OCI-LY3 (cell line): ENCODE results near the gene TBATA.
A peak's percentile ranks its signal among the peaks of the same experiment; 100 is the strongest.

Source experiments
- H2AFZ ChIP-seq: fragments of 200-600, 300-600 bp; shearing (Covaris generic); 2 replicates; pipeline ENCODE4 v1.6.0; 2014; ENCODE audit warnings: antibody characterized with exemption, low read depth, low read length
- H3K27ac ChIP-seq: fragments of 200-600, 300-600 bp; sonication (generic); 2 replicates; pipeline ENCODE4 v1.5.1; 2014; ENCODE audit warnings: mild to moderate bottlenecking, low read length, moderate library complexity, mixed read lengths
- H3K27me3 ChIP-seq: fragments of 200-600, 300-600 bp; sonication (generic); 2 replicates; pipeline ENCODE4 v1.6.1; 2014; ENCODE audit warnings: low read depth, low read length, mixed read lengths
- H3K36me3 ChIP-seq: fragments of 200-600, 300-600 bp; sonication (generic); replicated peaks from 2 replicates; pipeline ENCODE3; 2014; ENCODE audit warnings: low read depth, low read length, mixed read lengths
- H3K4me1 ChIP-seq: fragments of 300-600, 200-600 bp; sonication (generic); 2 replicates; pipeline ENCODE4 v1.6.1; 2014; ENCODE audit warnings: low read length, mixed read lengths
- H3K4me2 ChIP-seq: fragments of 200-600, 300-600 bp; sonication (generic); 2 replicates; pipeline ENCODE4 v1.6.1; 2014; ENCODE audit warnings: low read length, mixed read lengths
- H3K4me3 ChIP-seq: fragments of 300-600, 200-600 bp; sonication (generic); 2 replicates; pipeline ENCODE4 v1.5.1; 2014; ENCODE audit warnings: antibody characterized with exemption, mild to moderate bottlenecking, low read length, moderate library complexity
- H3K79me2 ChIP-seq: fragments of 300-600, 200-600 bp; shearing (Covaris generic); 2 replicates; pipeline ENCODE4 v1.6.1; 2014; ENCODE audit warnings: mild to moderate bottlenecking, low read length, mixed read lengths
- H3K9ac ChIP-seq: fragments of 300-600, 200-600 bp; shearing (Covaris generic); 2 replicates; pipeline ENCODE4 v1.6.0; 2014; ENCODE audit warnings: mild to moderate bottlenecking, low read length, moderate library complexity
- H3K9me3 ChIP-seq: fragments of 200-600, 300-600 bp; shearing (Covaris generic); 2 replicates; pipeline ENCODE4 v1.6.1; 2014; ENCODE audit warnings: low read length, mixed read lengths; ENCODE audit not compliant: insufficient read depth
- H4K20me1 ChIP-seq: fragments of 200-600, 300-600 bp; sonication (generic); 2 replicates; pipeline ENCODE4 v1.6.1; 2016; ENCODE audit warnings: low read length, mixed read lengths; ENCODE audit not compliant: insufficient read depth
- CTCF ChIP-seq: fragments of 200-600, 300-600 bp; sonication (generic); IDR thresholded peaks from 2 replicates; pipeline ENCODE4 v1.5.1; 2014; ENCODE audit warnings: antibody characterized with exemption, low read length, low read depth
- EZH2phosphoT487 ChIP-seq: fragments of 200-600 bp; shearing (Covaris generic); IDR thresholded peaks from 2 replicates; pipeline ENCODE4 v1.6.1; 2018; ENCODE audit warnings: antibody characterized with exemption, mixed run types, low read depth

TBATA gene

GRCh38 chr10:70761031-70761601 lies 24.1 kb downstream of the TBATA start:
- H2AFZ ChIP-seq, result no peak overlapping the region
- H3K27me3 ChIP-seq, result no peaks in the 10 kb centered on the region
- H3K27ac ChIP-seq, result no peak overlapping the region
- H3K36me3 ChIP-seq, result no peaks in the 10 kb centered on the region
- peaks cover 12% of the 10 kb centered on the region for H3K4me1 ChIP-seq
- no peaks in the 10 kb centered on the region for H3K9me3 ChIP-seq
- H3K4me2 ChIP-seq, result no peak overlapping the region
- H3K9ac ChIP-seq, result no peak overlapping the region
- no peak overlapping the region for H3K4me3 ChIP-seq
- TF ChIP-seq EZH2phosphoT487, result no peak
- no peak for TF ChIP-seq CTCF
- H3K79me2 ChIP-seq, result no peaks in the 10 kb centered on the region
- no peaks in the 10 kb centered on the region for H4K20me1 ChIP-seq

- H3K4me1 ChIP-seq, result peaks cover 12% of the 10 kb centered on the region
- no peak overlapping the region for H3K9ac ChIP-seq
- H3K27ac ChIP-seq, result no peak overlapping the region
- no peak for TF ChIP-seq EZH2phosphoT487
- TF ChIP-seq CTCF, result no peak
- no peaks in the 10 kb centered on the region for H3K79me2 ChIP-seq
- no peaks in the 10 kb centered on the region for H3K36me3 ChIP-seq
- no peak overlapping the region for H3K4me3 ChIP-seq
- peak overlapping the region; percentile 76 for H3K4me2 ChIP-seq
- no peaks in the 10 kb centered on the region for H3K9me3 ChIP-seq
- no peaks in the 10 kb centered on the region for H3K27me3 ChIP-seq
- H4K20me1 ChIP-seq, result no peaks in the 10 kb centered on the region
- H2AFZ ChIP-seq, result 0 out of 2 replicates have a peak overlapping the region, but pooled peaks have one; percentile 60
These were observed 24.8 kb downstream of the TBATA start for GRCh38 chr10:70760271-70760787.

DNA sequence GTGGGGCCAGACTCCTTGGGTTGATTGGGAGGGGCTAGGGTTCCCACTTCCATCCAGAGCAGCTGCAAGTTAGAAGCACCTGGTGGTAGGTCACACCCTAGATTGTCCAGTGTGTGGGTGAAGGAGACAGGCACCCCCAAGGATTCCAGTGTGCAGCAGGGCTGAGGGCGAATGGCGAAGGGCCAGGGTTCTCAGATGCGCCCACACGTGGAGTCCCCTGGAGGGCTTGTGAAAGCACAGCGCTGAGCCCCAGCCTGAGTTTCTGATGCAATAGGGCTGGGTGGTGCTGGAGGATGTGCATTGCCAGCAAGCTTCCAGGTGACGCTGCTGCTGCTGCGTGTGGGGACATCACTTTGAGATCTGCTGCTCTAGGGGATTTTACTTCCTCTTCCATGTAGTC lies 25.4 kb downstream of the TBATA start:
- no peaks in the 10 kb centered on the region for H3K36me3 ChIP-seq
- peak overlapping the region; percentile 51 for H3K9ac ChIP-seq
- no peaks in the 10 kb centered on the region for H4K20me1 ChIP-seq
- H3K4me1 ChIP-seq, result peaks cover 12% of the 10 kb centered on the region
- no peak overlapping the region for H3K27ac ChIP-seq
- peak overlapping the region; percentile 60 for H2AFZ ChIP-seq
- no peaks in the 10 kb centered on the region for H3K79me2 ChIP-seq
- H3K4me2 ChIP-seq, result peak overlapping the region; percentile 76
- H3K4me3 ChIP-seq, result peak overlapping the region; percentile 54
- no peaks in the 10 kb centered on the region for H3K27me3 ChIP-seq
- TF ChIP-seq CTCF, result no peak
- TF ChIP-seq EZH2phosphoT487, result no peak
- no peaks in the 10 kb centered on the region for H3K9me3 ChIP-seq

DNA sequence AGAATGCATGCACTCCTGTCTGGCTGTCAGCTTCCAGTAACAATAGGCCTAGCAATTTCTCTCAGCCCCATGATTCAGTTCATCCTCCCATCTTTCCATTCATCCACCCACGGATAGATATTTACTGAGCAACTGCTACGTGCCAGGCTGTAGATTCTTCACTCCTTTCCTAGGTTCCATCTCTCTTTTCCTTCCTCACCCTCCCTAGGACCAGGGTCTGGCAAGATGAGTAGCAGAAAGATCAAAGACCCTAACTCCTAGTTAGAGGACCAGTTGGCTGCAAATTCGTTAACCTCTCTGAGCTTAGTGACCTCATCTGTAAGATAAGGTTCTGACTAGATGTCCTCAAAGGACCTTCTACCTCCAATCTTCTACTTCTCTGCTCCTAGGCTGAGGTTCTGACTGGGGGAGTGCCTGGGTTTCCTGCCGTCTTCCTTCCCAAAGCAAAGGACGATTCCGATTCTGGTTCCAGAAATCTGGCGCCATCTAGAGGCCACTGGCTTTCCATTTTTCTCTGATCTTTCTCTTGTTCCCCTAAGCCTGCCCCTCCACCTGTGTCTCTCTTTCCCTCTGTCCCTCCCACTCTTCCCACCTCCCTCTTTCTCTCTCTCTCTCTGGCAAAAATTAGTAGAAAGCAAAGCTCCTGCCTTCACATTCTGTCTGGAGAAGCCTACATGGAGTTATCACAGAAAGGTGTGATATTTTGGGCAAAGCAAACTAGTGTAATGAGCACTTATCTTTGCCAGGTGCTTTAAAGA lies 26.2 kb downstream of the TBATA start:
- Histone ChIP-seq H4K20me1 (no peaks in the 10 kb centered on the region), H3K27ac (no peak overlapping the region), H3K79me2 (no peaks in the 10 kb centered on the region), H3K9ac (0 out of 2 replicates have a peak overlapping the region, but pooled peaks have one; percentile 51), H3K4me1 (peaks cover 12% of the 10 kb centered on the region), H2AFZ (peak overlapping the region; percentile 60; the same call in 1 of the 2 replicates), H3K4me2 (peak overlapping the region; percentile 76), H3K27me3 (no peaks in the 10 kb centered on the region), H3K36me3 (no peaks in the 10 kb centered on the region), H3K4me3 (0 out of 2 replicates have a peak overlapping the region, but pooled peaks have one; percentile 54), H3K9me3 (no peaks in the 10 kb centered on the region)
- TF ChIP-seq EZH2phosphoT487 (no peak), CTCF (peak; percentile 55)
